ENCODE results near the gene PPP4C. TPM values are rescaled to one million over a fixed set of nuclear protein-coding genes. Genes with fewer than 3 reads are reported as not detected.

The PPP4C gene
- total RNA-seq, 1 donor from 2014 or later, result 154 TPM

DNA sequence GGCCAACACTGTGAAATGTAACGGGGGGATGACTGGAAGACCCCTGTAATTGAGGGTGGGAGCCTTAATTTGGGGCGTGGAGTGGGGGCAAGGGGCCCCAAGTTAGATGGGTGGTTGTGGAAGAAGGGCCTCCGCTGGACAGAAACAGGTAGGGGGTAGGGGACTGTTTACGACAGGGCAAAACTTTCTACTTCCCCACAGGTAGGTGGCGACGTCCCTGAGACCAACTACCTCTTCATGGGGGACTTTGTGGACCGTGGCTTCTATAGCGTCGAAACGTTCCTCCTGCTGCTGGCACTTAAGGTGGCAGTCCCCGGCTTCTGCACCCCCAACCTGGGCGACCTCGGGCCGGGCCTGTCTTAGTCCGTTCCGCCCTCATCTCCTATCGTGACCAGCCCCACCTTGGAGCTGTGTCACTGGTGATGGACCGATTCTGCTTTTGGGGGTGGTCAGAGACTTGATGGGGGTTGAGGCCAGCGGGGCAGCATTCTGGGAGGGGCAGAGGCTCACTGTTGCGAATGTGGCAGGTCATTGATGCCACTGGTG is 6.8 kb downstream of the PPP4C start:
- no peak for DNase-seq (ENCODE audit: low read depth)

GRCh38 chr16:30083216-30084055 is 7.6 kb downstream of the PPP4C start:
- no peak for DNase-seq (ENCODE audit: low read depth)

- no peak for DNase-seq (ENCODE audit: low read depth)
These were observed 8.5 kb downstream of the PPP4C start for GRCh38 chr16:30084096-30084815.

DNA sequence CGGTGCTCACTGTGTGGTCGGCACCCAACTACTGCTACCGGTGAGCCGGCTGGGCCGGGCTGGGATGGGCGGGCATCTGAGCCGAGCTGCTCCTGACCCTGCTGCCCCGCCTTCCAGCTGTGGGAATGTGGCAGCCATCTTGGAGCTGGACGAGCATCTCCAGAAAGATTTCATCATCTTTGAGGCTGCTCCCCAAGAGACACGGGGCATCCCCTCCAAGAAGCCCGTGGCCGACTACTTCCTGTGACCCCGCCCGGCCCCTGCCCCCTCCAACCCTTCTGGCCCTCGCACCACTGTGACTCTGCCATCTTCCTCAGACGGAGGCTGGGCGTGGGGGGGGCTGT is 9.0 kb downstream of the PPP4C start:
- DNase-seq (ENCODE audit: low read depth), result no peak

DNA sequence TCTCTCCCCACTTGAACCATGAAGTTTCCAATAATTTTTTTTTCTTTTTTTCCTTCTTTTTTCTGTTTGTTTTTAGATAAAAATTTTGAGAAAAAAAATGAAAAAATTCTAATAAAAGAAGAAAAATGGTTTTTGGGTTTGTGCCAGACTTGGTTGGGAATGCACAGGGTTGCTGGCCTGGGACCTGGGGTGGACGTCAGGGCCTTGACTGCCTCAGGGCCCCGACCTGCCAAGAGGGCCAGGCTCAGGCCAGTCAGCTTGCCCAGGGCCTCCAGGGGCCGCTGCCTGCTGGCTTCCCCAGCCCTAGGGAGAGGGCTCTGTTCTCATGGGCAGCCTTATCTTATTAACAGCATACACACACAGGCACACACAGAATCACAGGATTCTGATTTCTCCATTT is 9.5 kb downstream of the PPP4C start:
- no peak for DNase-seq (ENCODE audit: low read depth)

DNA sequence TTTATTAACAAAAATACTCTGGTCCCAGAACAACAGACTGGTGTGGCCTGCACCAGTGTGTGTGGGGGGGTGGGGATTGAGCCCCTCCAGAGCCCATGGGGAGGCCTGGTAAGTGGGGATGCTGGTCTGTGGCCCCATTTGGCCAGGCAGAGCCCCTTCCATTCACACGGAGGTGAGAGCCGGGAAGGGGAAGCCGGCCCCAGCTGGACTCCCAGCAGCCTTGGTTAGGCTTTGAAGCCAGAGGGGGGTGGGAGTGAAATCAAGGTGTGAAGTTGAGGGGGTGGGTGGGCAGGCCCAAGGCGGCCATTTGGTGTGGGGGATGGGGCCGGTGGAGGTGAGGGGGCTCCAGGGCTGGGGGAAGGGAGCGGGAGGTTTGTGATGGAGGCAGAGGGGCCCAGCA is 10.0 kb downstream of the PPP4C start:
- no peak for DNase-seq (ENCODE audit: low read depth)

- DNase-seq (ENCODE audit: low read depth), result no peak
These were observed 10.7 kb downstream of the PPP4C start for GRCh38 chr16:30086291-30087140.

DNA sequence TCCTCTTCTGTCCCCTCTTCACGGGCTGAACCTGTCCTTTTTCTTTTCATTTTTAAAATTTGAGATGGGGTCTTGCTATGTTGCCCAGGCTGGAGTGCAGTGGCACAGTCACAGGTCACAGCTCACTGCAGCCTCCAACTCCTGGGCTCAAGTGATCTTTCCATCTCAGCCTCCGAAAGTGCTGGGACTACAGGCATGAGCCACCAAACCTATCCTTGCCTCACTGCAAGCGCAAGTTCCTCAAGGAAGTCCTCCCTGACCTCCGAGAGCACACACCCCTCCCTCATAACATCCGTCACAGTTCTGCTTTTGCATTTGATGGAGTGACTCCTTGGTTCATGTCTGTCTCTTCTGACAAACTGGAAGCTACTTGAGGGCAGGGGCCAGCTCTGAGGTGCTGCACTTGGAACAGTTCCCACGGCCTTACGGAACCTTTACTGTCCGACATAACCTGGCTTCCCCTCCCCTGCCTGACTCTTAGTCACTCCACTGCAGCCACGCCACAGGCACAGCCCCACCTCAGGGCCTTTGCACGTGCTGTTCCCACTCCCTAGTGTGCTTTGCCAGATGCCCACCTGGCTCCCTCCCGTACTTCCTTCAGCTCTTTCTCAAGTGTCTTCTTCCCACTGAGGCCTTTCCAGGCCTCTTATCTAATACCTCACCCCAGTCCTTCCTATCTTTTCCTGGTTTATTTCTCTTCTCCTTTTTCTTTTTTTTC is 11.5 kb downstream of the PPP4C start:
- DNase-seq (ENCODE audit: low read depth), result no peak

- DNase-seq (ENCODE audit: low read depth), result no peak
These were observed 12.5 kb downstream of the PPP4C start for GRCh38 chr16:30088237-30088831.

GRCh38 chr16:30088832-30089624 is 13.2 kb downstream of the PPP4C start:
- no peak for DNase-seq (ENCODE audit: low read depth)

- DNase-seq (ENCODE audit: low read depth), result no peak
These were observed 15.0 kb downstream of the PPP4C start for GRCh38 chr16:30090610-30091331.

- peak; percentile 53 for DNase-seq (ENCODE audit: low read depth)
These were observed 15.9 kb downstream of the PPP4C start, which contains the start of gene TBX6 for GRCh38 chr16:30091474-30092372. Gene TBX6, minus strand, starts transcription at chr16:30091924. Its CDS starts 731 bp downstream, at chr16:30091193.

DNA sequence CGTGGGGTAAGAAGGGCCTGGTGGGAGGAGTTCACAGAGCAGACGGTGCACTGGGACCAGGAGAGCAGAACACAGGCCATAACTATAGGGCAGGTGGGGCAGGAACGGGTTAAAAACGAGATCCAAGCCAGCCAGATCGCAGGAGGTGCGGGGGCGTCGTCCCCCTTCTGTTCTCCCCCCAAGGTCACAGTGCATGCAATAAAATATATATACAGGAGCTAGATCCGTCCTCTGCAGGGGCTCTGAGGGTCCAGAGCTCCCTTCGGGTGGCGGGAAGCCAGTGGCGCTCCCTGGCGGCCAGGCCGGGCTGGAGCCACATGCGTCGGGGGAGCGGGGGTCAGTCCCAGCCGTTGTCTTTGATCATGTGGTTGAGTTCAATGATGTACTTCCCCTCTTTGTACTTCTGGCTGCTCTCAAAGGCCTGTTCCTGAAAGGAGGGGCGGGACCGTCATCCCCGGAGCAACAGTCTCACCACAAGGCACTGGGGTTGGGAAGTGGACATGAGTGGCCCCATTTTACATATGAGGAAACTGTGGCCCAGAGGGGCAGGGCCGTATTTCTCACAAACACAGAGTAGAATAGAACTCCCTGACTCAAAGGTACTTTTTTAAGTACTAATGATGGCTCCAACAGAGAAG is 16.7 kb downstream of the PPP4C start:
- peak; percentile 55 for DNase-seq (ENCODE audit: low read depth)

- no peak for DNase-seq (ENCODE audit: low read depth)
These were observed 18.9 kb downstream of the PPP4C start for GRCh38 chr16:30094541-30095165.

DNA sequence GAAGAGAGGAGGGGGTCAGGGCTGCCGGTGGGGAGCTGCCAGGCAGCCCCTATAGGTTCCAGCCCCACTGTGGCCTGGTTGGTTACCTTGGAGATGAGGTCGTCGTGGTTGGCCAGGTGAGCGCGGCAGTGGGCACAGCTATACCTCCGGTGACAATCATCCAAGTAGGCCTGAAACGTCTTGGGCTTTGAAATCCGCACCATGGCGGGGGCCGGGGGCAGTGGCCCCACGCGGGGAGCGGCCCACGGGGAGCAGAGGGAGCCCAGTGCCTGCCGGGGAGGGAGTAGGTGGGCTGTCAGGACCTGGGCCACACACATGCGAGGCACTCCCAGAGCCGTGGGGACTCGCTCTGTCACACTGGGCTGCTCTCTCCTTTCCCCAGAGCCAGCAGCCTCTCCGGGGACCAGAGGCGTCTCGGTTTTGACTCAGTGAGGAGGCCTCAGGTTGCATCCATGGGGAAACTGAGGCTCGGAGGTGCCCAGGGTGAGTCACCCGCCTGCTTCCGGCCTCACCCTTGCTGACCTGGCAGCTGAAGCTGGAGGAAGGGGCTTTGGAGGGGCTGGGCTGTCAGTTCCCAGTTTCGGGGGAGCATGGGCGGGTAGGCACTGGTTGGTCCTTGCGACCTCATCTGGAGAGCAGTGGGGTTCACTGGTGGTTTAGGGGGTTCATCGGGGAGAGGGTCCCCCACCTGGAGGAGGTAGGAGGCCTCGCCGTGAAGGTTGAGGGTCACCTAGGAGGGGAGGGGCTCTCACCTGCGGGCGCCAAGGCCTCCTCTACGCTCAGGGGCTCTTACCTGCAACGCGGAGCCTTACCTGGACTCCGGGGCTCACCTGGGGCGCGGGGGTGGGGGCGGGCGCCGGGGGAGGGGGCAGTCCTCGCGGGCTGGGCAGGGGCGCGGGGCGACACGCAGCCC is 19.6 kb downstream of the PPP4C start:
- no peak for DNase-seq (ENCODE audit: low read depth)
